SH-SY5Y (cell line): ENCODE measurements around the gene TCL1A.

Experiments used
- GATA2 ChIP-seq: IDR thresholded peaks from 2 replicates; pipeline ENCODE4 v1.6.1; 2011; ENCODE audit warnings: mild to moderate bottlenecking, low read depth, low read length
- GATA3 ChIP-seq: IDR thresholded peaks from 2 replicates; pipeline ENCODE4 v1.6.1; 2011; ENCODE audit warnings: low read depth, mild to moderate bottlenecking, low read length, moderate library complexity

- TF ChIP-seq GATA2 (no peak), GATA3 (no peak)
Observed at GRCh38 chr14:95756751-95757150, 42.8 kb upstream of the TCL1A start.
